Vagina (tissue), 2 donors: ENCODE results near the gene SLC8A1.

ENCODE experiments used
- CTCF ChIP-seq, 3 experiments: fragments of 450-650 bp in 2 of 3; fragments of 200-600 bp in 1 of 3; sonication (generic) in 1 of 3; IDR thresholded peaks; one replicate each; pipeline ENCODE4 v1.5.1; 2017 to 2019; ENCODE audit warnings: antibody characterized with exemption in 3 of 3, mild to moderate bottlenecking in 2 of 3, moderate library complexity in 2 of 3
- POLR2AphosphoS5 ChIP-seq, 2 donors: sonication (generic); formaldehyde crosslinking; IDR thresholded peaks; one replicate each; pipeline ENCODE4 v1.9.0; 2017; ENCODE audit warnings: antibody characterized with exemption in 2 of 2, mild to moderate bottlenecking in 2 of 2, low read depth in 1 of 2; ENCODE audit not compliant: insufficient read depth in 1 of 2

- TF ChIP-seq POLR2AphosphoS5 (IDR thresholded peaks at IDR 0.05; ENCODE audit: insufficient read depth in 1 of 2, low read depth in 1 of 2) (no peak), CTCF (IDR thresholded peaks at IDR 0.05) (no peak)
Observed at GRCh38 chr2:40485318-40485717, 33.4 kb upstream of the SLC8A1 start.
